NB4 (cell line): ENCODE results near the gene RNF217.

Experiments
- POLR2A ChIP-seq: IDR thresholded peaks from 2 replicates; pipeline ENCODE4 v1.6.1; 2011; ENCODE audit warnings: mild to moderate bottlenecking; ENCODE audit not compliant: insufficient read length; ENCODE audit errors: extremely low read depth
- TF ChIP-seq, protein P1 (sequence below): IDR thresholded peaks from one replicate; pipeline ENCODE4 v1.5.1; 2012; ENCODE audit warnings: low read depth, low read length
- TF ChIP-seq, protein P2 (sequence below): IDR thresholded peaks from 2 replicates; pipeline ENCODE4 v1.6.1; 2011; ENCODE audit warnings: low read depth, low read length

DNA sequence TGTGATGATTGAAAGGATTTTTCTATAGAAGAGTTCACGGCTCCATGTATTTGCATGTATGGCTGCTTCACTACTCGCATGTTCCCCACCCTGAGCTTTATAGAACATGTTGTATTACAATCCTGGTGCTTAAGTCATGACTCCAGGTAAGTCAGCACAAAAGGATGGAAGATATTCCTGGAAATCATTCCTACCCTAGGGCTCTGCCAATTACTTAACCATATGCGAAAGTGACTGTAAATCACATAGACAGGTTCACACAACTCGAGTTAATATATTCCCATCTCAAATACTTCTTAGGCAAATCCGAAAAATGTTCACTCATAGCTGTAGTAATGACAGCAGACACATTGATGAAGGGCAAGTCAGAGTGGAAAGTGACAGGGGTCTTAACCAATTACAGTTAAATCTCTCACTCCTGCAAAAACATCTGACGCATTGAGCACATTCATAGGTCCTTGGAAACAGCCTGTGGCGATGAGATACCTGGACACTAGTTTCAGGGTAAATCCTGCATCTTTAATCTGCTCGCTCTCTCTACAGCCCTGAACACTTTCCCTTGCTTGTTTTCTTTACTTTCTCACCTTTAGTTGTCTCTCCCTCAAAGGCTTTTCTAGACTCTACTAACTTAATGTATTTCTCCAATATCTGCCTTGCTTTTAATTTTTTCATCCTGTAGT, 35.1 kb downstream of the RNF217 start:
- TF ChIP-seq POLR2A, result no peak
- TF ChIP-seq, protein P1, sequence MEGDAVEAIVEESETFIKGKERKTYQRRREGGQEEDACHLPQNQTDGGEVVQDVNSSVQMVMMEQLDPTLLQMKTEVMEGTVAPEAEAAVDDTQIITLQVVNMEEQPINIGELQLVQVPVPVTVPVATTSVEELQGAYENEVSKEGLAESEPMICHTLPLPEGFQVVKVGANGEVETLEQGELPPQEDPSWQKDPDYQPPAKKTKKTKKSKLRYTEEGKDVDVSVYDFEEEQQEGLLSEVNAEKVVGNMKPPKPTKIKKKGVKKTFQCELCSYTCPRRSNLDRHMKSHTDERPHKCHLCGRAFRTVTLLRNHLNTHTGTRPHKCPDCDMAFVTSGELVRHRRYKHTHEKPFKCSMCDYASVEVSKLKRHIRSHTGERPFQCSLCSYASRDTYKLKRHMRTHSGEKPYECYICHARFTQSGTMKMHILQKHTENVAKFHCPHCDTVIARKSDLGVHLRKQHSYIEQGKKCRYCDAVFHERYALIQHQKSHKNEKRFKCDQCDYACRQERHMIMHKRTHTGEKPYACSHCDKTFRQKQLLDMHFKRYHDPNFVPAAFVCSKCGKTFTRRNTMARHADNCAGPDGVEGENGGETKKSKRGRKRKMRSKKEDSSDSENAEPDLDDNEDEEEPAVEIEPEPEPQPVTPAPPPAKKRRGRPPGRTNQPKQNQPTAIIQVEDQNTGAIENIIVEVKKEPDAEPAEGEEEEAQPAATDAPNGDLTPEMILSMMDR, result no peak
- TF ChIP-seq, protein P2, sequence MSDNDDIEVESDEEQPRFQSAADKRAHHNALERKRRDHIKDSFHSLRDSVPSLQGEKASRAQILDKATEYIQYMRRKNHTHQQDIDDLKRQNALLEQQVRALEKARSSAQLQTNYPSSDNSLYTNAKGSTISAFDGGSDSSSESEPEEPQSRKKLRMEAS, result no peak
